Loucy (cell line): ENCODE measurements around the gene MACROD2.

Source experiments
- H2AFZ ChIP-seq: fragments of 200-600 bp; sonication (generic); 2 replicates; pipeline ENCODE4 v1.6.0; 2016; ENCODE audit warnings: antibody characterized with exemption, mild to moderate bottlenecking, low read length, moderate library complexity
- H3F3A ChIP-seq: fragments of 200-600 bp; 2 replicates; pipeline ENCODE4 v1.6.0; 2016; ENCODE audit warnings: antibody characterized with exemption, low read depth, mild to moderate bottlenecking
- H3K27me3 ChIP-seq: fragments of 200-600 bp; sonication (generic); 2 replicates; pipeline ENCODE4 v1.6.1; 2014; ENCODE audit warnings: low read length, mild to moderate bottlenecking; ENCODE audit not compliant: insufficient read depth, poor library complexity, severe bottlenecking
- H3K36me3 ChIP-seq: fragments of 200-600 bp; sonication (generic); 2 replicates; pipeline ENCODE4 v1.6.1; 2016; ENCODE audit warnings: low read length; ENCODE audit not compliant: insufficient read depth
- H3K4me1 ChIP-seq: fragments of 200-600 bp; sonication (generic); 2 replicates; pipeline ENCODE4 v1.5.1; 2014; ENCODE audit warnings: low read length, mild to moderate bottlenecking; ENCODE audit not compliant: insufficient read depth, poor library complexity, severe bottlenecking
- H3K4me2 ChIP-seq: fragments of 200-600 bp; sonication (generic); 2 replicates; pipeline ENCODE4 v1.6.0; 2014; ENCODE audit warnings: antibody characterized with exemption, low read length, low read depth, mild to moderate bottlenecking; ENCODE audit not compliant: poor library complexity, severe bottlenecking
- H3K4me3 ChIP-seq: fragments of 200-600 bp; sonication (generic); 2 replicates; pipeline ENCODE4 v1.5.1; 2014; ENCODE audit warnings: low read length, mild to moderate bottlenecking, mixed read lengths; ENCODE audit not compliant: poor library complexity, severe bottlenecking
- H3K79me2 ChIP-seq: fragments of 200-600 bp; sonication (generic); 2 replicates; pipeline ENCODE4 v1.6.1; 2014; ENCODE audit warnings: low read length; ENCODE audit not compliant: insufficient read depth
- H3K9ac ChIP-seq: fragments of 200-600 bp; sonication (generic); 2 replicates; pipeline ENCODE4 v1.6.0; 2014; ENCODE audit warnings: mild to moderate bottlenecking, low read depth, low read length, moderate library complexity; ENCODE audit not compliant: poor library complexity, severe bottlenecking
- H3K9me2 ChIP-seq: fragments of 200-600 bp; sonication (generic); replicated peaks from 2 replicates; pipeline ENCODE4 v1.6.1; 2016; ENCODE audit warnings: low read depth, low read length, mixed read lengths
- H3K9me3 ChIP-seq: fragments of 200-600 bp; sonication (generic); 2 replicates; pipeline ENCODE4 v1.6.1; 2014; ENCODE audit warnings: mild to moderate bottlenecking, antibody characterized with exemption, low read length, low read depth; ENCODE audit not compliant: insufficient read depth
- H4K20me1 ChIP-seq: fragments of 200-600 bp; sonication (generic); 2 replicates; pipeline ENCODE4 v1.6.0; 2014; ENCODE audit warnings: antibody characterized with exemption, low read length, mild to moderate bottlenecking; ENCODE audit not compliant: insufficient read depth, poor library complexity, severe bottlenecking
- CTCF ChIP-seq: fragments of 200-600 bp; sonication (generic); conservative IDR thresholded peaks from 2 replicates; pipeline ENCODE4 v1.5.1; 2014; ENCODE audit warnings: mild to moderate bottlenecking, antibody characterized with exemption, low read length
- EZH2phosphoT487 ChIP-seq: fragments of 200-600 bp; IDR thresholded peaks from 2 replicates; pipeline ENCODE4 v1.6.1; 2018; ENCODE audit warnings: antibody characterized with exemption, mild to moderate bottlenecking, moderate library complexity, borderline replicate concordance

The MACROD2 gene

GRCh38 chr20:15098351-15098750 is 1103.0 kb downstream of the MACROD2 start:
- H3K9me2 ChIP-seq = no peaks in the 10 kb centered on the region
- no peak overlapping the region for H3K4me2 ChIP-seq
- H4K20me1 ChIP-seq = no peaks in the 10 kb centered on the region
- no peaks in the 10 kb centered on the region for H3K4me1 ChIP-seq
- no peaks in the 10 kb centered on the region for H3K79me2 ChIP-seq
- no peaks in the 10 kb centered on the region for H3K27me3 ChIP-seq
- H2AFZ ChIP-seq = no peak overlapping the region
- TF ChIP-seq CTCF (no peak), EZH2phosphoT487 (no peak)
- H3K36me3 ChIP-seq = no peaks in the 10 kb centered on the region
- H3K9ac ChIP-seq = no peak overlapping the region
- H3K4me3 ChIP-seq = no peak overlapping the region
- no peaks in the 10 kb centered on the region for H3F3A ChIP-seq
- no peaks in the 10 kb centered on the region for H3K9me3 ChIP-seq

GRCh38 chr20:15099130-15099529 is 1103.8 kb downstream of the MACROD2 start:
- no peaks in the 10 kb centered on the region for H4K20me1 ChIP-seq
- H2AFZ ChIP-seq = no peak overlapping the region
- H3K9me3 ChIP-seq = no peaks in the 10 kb centered on the region
- H3K9ac ChIP-seq = no peak overlapping the region
- no peaks in the 10 kb centered on the region for H3F3A ChIP-seq
- H3K4me2 ChIP-seq = no peak overlapping the region
- H3K4me1 ChIP-seq = no peaks in the 10 kb centered on the region
- no peaks in the 10 kb centered on the region for H3K79me2 ChIP-seq
- H3K36me3 ChIP-seq = no peaks in the 10 kb centered on the region
- H3K4me3 ChIP-seq = no peak overlapping the region
- no peaks in the 10 kb centered on the region for H3K9me2 ChIP-seq
- no peaks in the 10 kb centered on the region for H3K27me3 ChIP-seq
- TF ChIP-seq EZH2phosphoT487 = no peak
- no peak for TF ChIP-seq CTCF

- Histone ChIP-seq H4K20me1 (no peaks in the 10 kb centered on the region), H3K36me3 (no peaks in the 10 kb centered on the region), H3K27me3 (no peaks in the 10 kb centered on the region), H2AFZ (no peak overlapping the region), H3K9me3 (no peaks in the 10 kb centered on the region), H3K4me3 (no peak overlapping the region), H3K9me2 (no peaks in the 10 kb centered on the region), H3K9ac (no peak overlapping the region), H3F3A (no peaks in the 10 kb centered on the region), H3K79me2 (no peaks in the 10 kb centered on the region), H3K4me1 (no peaks in the 10 kb centered on the region), H3K4me2 (no peak overlapping the region)
- TF ChIP-seq CTCF (no peak), EZH2phosphoT487 (no peak)
These were observed 1105.3 kb downstream of the MACROD2 start for GRCh38 chr20:15100506-15101160.
